Esophagus (tissue), 2 donors: ENCODE results near the gene SLIT3. TPM values are rescaled to one million over a fixed set of nuclear protein-coding genes. Genes with fewer than 3 reads are reported as not detected.

Experiments used
- H3K27ac ChIP-seq, 2 donors: one replicate each; pipeline ENCODE4 v1.5.1; 2013; ENCODE audit warnings: low read depth in 2 of 2, mild to moderate bottlenecking in 2 of 2, inconsistent platforms in 1 of 2, low read length in 1 of 2, moderate library complexity in 1 of 2
- H3K27me3 ChIP-seq, 2 donors: one replicate each; pipeline ENCODE4 v1.6.1; 2013; ENCODE audit warnings: low read length in 2 of 2, control low read depth in 1 of 2, mild to moderate bottlenecking in 1 of 2; ENCODE audit not compliant: insufficient read depth in 2 of 2, control insufficient read depth in 1 of 2
- H3K36me3 ChIP-seq, 2 donors: one replicate each; pipeline ENCODE4 v1.6.1; 2013; ENCODE audit warnings: low read length in 1 of 2; ENCODE audit not compliant: control insufficient read depth in 2 of 2, insufficient read depth in 2 of 2
- H3K4me1 ChIP-seq, 2 donors: one replicate each; pipeline ENCODE4 v1.6.1; 2013; ENCODE audit warnings: low read length in 1 of 2; ENCODE audit not compliant: control insufficient read depth in 2 of 2, insufficient read depth in 2 of 2
- H3K4me3 ChIP-seq, 2 donors: one replicate each; pipeline ENCODE4 v1.5.1; 2013; ENCODE audit warnings: low read length in 2 of 2, mild to moderate bottlenecking in 2 of 2, low read depth in 1 of 2, moderate library complexity in 1 of 2
- H3K9me3 ChIP-seq, 2 donors: one replicate each; pipeline ENCODE4 v1.6.1; 2013; ENCODE audit warnings: mild to moderate bottlenecking in 2 of 2, low read depth in 1 of 2, low read length in 1 of 2, moderate library complexity in 1 of 2; ENCODE audit not compliant: control insufficient read depth in 2 of 2, insufficient read depth in 1 of 2
- WGBS, 2 donors: extraction: QIAGEN DNeasy Blood & Tissue Kit; methylation state at CpG; one replicate each; pipeline ENCODE4 v1.1.7; 2013; 5-methylcytosine and 5-hydroxymethylcytosine counted together
- polyA plus RNA-seq, 2 donors: library from polyadenylated mRNA; stranded (reverse); fragments of 200-250 nt; gene quantifications; one replicate each; pipeline ENCODE4 v1.2.3, GENCODE V29; 2013
- donor health status: healthy with polysubstance abuse.
- donor health status: Bipolar disorder and iron deficiency.

Gene SLIT3
- polyA plus RNA-seq, 2 donors = 0.53 to 2.0 TPM

- peaks cover 0 to 2% of the 10 kb centered on the region in 2 donors for H3K4me1 ChIP-seq
- peaks cover 0 to 2% of the 10 kb centered on the region in 2 donors for H3K27me3 ChIP-seq
- no peaks in the 10 kb centered on the region for H3K9me3 ChIP-seq
- no peaks in the 10 kb centered on the region for H3K36me3 ChIP-seq
- WGBS, 2 donors = 56 to 62% methylated on average over 2 of the region's 2 CpGs
- no peak overlapping the region for H3K27ac ChIP-seq
- no peak overlapping the region for H3K4me3 ChIP-seq
These were observed 340.4 kb downstream of the SLIT3 start for GRCh38 chr5:168960497-168960896.

GRCh38 chr5:168953351-168953750, 347.6 kb downstream of the SLIT3 start:
- Histone ChIP-seq H3K9me3 (no peaks in the 10 kb centered on the region), H3K27me3 (no peaks in the 10 kb centered on the region), H3K27ac (no peak overlapping the region), H3K36me3 (no peaks in the 10 kb centered on the region), H3K4me3 (no peak overlapping the region), H3K4me1 (no peaks in the 10 kb centered on the region)
- WGBS, 2 donors = 77 to 80% methylated on average over 5 of the region's 5 CpGs

GRCh38 chr5:168952196-168952595, 348.7 kb downstream of the SLIT3 start:
- Histone ChIP-seq H3K36me3 (no peaks in the 10 kb centered on the region), H3K27ac (no peak overlapping the region), H3K9me3 (no peaks in the 10 kb centered on the region), H3K27me3 (no peaks in the 10 kb centered on the region), H3K4me1 (no peaks in the 10 kb centered on the region), H3K4me3 (no peak overlapping the region)
- WGBS, 2 donors = 64 to 74% methylated on average over 6 of the region's 6 CpGs

GRCh38 chr5:168951769-168952168, 349.2 kb downstream of the SLIT3 start:
- no peaks in the 10 kb centered on the region for H3K9me3 ChIP-seq
- H3K4me1 ChIP-seq = no peaks in the 10 kb centered on the region
- H3K27me3 ChIP-seq = no peaks in the 10 kb centered on the region
- no peaks in the 10 kb centered on the region for H3K36me3 ChIP-seq
- no peak overlapping the region for H3K4me3 ChIP-seq
- 91 to 93% methylated on average over 5 of the region's 5 CpGs for WGBS, 2 donors
- no peak overlapping the region for H3K27ac ChIP-seq

- no peaks in the 10 kb centered on the region for H3K27me3 ChIP-seq
- H3K4me1 ChIP-seq = no peaks in the 10 kb centered on the region
- H3K27ac ChIP-seq = no peak overlapping the region
- H3K9me3 ChIP-seq = no peaks in the 10 kb centered on the region
- H3K4me3 ChIP-seq = no peak overlapping the region
- 74 to 75% methylated on average over 1 of the region's 1 CpG for WGBS, 2 donors
- H3K36me3 ChIP-seq = no peaks in the 10 kb centered on the region
These were observed 349.6 kb downstream of the SLIT3 start for GRCh38 chr5:168951356-168951755.

GRCh38 chr5:168950241-168950951, 350.5 kb downstream of the SLIT3 start:
- H3K9me3 ChIP-seq = no peaks in the 10 kb centered on the region
- peaks cover 0 to 2% of the 10 kb centered on the region in 2 donors for H3K4me1 ChIP-seq
- no peak overlapping the region for H3K4me3 ChIP-seq
- 85 to 88% methylated on average over 7 of the region's 7 CpGs for WGBS, 2 donors
- H3K36me3 ChIP-seq = no peaks in the 10 kb centered on the region
- no peaks in the 10 kb centered on the region for H3K27me3 ChIP-seq
- no peak overlapping the region for H3K27ac ChIP-seq

- no peak overlapping the region for H3K4me3 ChIP-seq
- H3K9me3 ChIP-seq = no peaks in the 10 kb centered on the region
- no peaks in the 10 kb centered on the region for H3K36me3 ChIP-seq
- H3K27me3 ChIP-seq = no peaks in the 10 kb centered on the region
- WGBS, 2 donors = 76 to 78% methylated on average over 3 of the region's 3 CpGs
- peaks cover 0 to 2% of the 10 kb centered on the region in 2 donors for H3K4me1 ChIP-seq
- H3K27ac ChIP-seq = no peak overlapping the region
These were observed 352.2 kb downstream of the SLIT3 start for GRCh38 chr5:168948746-168949145.

GRCh38 chr5:168947212-168947868, 353.6 kb downstream of the SLIT3 start:
- Histone ChIP-seq H3K36me3 (no peaks in the 10 kb centered on the region), H3K9me3 (no peaks in the 10 kb centered on the region), H3K27me3 (no peaks in the 10 kb centered on the region), H3K27ac (no peak overlapping the region), H3K4me3 (no peak overlapping the region), H3K4me1 (peaks cover 0 to 2% of the 10 kb centered on the region in 2 donors)
- WGBS, 2 donors = 44 to 55% methylated on average over 5 of the region's 5 CpGs

- no peak overlapping the region for H3K27ac ChIP-seq
- 88 to 94% methylated on average over 6 of the region's 6 CpGs for WGBS, 2 donors
These were observed 354.6 kb downstream of the SLIT3 start for GRCh38 chr5:168946363-168946762.

GRCh38 chr5:168944004-168944403, 356.9 kb downstream of the SLIT3 start:
- Histone ChIP-seq H3K4me3 (no peak overlapping the region), H3K27ac (no peak overlapping the region), H3K9me3 (no peaks in the 10 kb centered on the region), H3K36me3 (no peaks in the 10 kb centered on the region), H3K27me3 (no peaks in the 10 kb centered on the region), H3K4me1 (peaks cover 0 to 2% of the 10 kb centered on the region in 2 donors)
- WGBS, 2 donors = 65 to 70% methylated on average over 5 of the region's 5 CpGs

More at GRCh38 chr5:168946363-168946762, 354.6 kb downstream of the SLIT3 start:
- peaks cover 0 to 2% of the 10 kb centered on the region in 2 donors for H3K4me1 ChIP-seq
- no peaks in the 10 kb centered on the region for H3K36me3 ChIP-seq
- H3K4me3 ChIP-seq = no peak overlapping the region
- H3K9me3 ChIP-seq = no peaks in the 10 kb centered on the region
- H3K27me3 ChIP-seq = no peaks in the 10 kb centered on the region
